Adrenal gland (tissue), 5 donors: Measurements from ENCODE around the gene GJB2.

Experiments
- POLR2A ChIP-seq, 2 donors: fragments of 450-650 bp; IDR thresholded peaks; one replicate each; pipeline ENCODE4 v1.6.1; 2017; ENCODE audit warnings: antibody characterized with exemption in 2 of 2, mild to moderate bottlenecking in 2 of 2, moderate library complexity in 1 of 2
- TF ChIP-seq, protein P1 (sequence below), 6 experiments: fragments of 450-650 bp in 4 of 6; fragments of 200-600 bp in 2 of 6; sonication (generic) in 1 of 6; IDR thresholded peaks; 1 replicate in 5 of 6; 2 replicates in 1 of 6; pipeline versions ENCODE4 v1.5.1 to v1.8.0; 2016 to 2021; ENCODE audit warnings: antibody characterized with exemption in 6 of 6, mild to moderate bottlenecking in 2 of 6, moderate library complexity in 1 of 6
- donor health status: DM: no; HTN: no; CAD: no.

DNA sequence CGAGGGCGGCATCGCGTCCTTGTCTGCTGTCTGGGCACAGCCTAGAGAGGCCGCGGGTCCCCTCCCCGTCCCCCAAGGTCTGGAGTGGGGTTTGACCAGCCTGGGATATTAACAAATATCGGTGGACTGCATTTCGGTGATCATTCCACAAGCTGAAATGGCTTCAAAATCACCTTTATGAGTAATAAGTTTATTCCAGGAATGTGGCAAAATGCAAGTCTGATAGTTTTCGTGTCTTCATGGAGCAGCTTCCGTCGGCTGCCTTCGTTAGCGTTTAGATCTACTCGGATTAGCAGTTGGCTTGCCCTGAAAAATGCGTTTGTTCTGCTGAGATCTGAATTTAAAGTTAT is 30.8 kb downstream of the GJB2 start:
- TF ChIP-seq, protein P1, sequence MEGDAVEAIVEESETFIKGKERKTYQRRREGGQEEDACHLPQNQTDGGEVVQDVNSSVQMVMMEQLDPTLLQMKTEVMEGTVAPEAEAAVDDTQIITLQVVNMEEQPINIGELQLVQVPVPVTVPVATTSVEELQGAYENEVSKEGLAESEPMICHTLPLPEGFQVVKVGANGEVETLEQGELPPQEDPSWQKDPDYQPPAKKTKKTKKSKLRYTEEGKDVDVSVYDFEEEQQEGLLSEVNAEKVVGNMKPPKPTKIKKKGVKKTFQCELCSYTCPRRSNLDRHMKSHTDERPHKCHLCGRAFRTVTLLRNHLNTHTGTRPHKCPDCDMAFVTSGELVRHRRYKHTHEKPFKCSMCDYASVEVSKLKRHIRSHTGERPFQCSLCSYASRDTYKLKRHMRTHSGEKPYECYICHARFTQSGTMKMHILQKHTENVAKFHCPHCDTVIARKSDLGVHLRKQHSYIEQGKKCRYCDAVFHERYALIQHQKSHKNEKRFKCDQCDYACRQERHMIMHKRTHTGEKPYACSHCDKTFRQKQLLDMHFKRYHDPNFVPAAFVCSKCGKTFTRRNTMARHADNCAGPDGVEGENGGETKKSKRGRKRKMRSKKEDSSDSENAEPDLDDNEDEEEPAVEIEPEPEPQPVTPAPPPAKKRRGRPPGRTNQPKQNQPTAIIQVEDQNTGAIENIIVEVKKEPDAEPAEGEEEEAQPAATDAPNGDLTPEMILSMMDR (IDR thresholded peaks at IDR 0.05), result no peak
- no peak for TF ChIP-seq POLR2A (IDR thresholded peaks at IDR 0.05)
